T-helper 22 cell (primary cell): ENCODE measurements around the gene ACAP3.
A peak's percentile ranks its signal among the peaks of the same experiment; 100 is the strongest.
"Not testable (repeated sequence)": the region's sequence is repeated elsewhere in the genome, so short reads cannot be mapped to it uniquely, and the experiment has no call there.

Source experiments
- DNase-seq: peaks from one replicate; pipeline ENCODE4 v3.0.0-alpha.2; 2020; ENCODE audit warnings: low read depth

ACAP3 gene

GRCh38 chr1:1262758-1263157 lies 45.0 kb downstream of the ACAP3 start:
- DNase-seq = no peak

DNA sequence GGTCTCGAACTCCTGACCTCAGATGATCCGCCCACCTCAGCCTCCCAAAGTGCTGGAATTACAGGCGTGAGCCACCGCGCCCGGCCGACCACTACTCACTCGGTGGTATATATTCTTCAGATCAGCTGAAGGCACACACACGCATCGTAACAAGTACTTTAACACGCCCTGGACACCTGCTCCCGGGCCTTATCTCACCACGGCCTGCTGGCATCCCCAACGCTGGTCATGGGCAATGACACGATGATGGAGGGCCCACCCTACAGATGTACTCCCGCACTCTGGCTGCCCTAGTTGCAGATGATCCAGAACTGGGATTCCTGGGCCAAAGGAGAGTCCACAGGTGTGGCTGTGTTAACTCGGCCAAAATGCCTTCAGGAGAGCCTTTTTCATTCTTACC lies 45.7 kb downstream of the ACAP3 start:
- DNase-seq = no peak

- DNase-seq = no peak
These were observed 46.7 kb downstream of the ACAP3 start for GRCh38 chr1:1260843-1261560.

- DNase-seq = no peak
These were observed 47.7 kb downstream of the ACAP3 start for GRCh38 chr1:1259951-1260600.

- no peak for DNase-seq
These were observed 48.2 kb downstream of the ACAP3 start for GRCh38 chr1:1259540-1259939.

- no peak for DNase-seq
These were observed 48.6 kb downstream of the ACAP3 start for GRCh38 chr1:1259119-1259488.

DNA sequence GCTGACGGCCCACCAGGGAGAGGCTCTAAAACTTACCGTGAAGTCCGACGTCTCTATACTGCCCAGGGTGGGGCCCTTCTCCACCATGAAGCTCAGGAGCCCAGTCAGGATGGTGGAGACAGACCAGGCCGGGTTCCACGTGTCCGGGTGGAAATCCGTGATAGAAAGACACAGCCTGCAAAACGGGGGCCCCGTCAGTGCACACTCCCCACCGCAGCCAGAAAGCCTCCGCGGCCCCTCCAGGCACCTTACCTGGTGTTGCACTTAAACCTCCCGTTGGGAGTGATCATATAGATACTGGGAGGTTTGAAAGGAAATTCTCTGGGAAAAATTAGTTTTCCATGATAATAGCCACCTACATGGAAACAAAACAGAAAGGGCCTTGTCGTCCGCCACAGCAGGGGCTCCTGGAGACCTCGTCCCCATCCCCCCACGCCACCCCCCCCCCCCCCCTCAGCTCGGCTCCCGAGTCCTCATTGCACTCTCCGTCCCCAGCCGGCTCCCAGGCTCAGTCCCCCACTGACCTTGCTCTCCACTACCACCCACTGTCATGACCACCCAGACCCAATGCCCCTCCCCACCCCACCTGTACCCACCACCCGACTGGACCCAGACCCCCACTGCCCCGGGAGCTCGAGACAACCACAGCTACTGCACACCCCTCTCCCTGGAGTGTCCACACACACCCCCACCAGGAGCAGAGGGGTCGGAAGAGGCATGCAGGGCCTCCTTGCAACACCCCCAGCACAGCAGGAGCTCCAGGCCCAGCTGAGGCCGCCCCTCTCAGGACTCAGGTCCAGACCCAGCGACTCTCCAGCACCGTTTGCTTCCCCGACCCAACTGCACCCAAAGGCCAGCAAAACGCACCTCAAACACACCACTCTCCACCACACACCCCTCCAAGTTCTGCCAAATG lies 50.5 kb downstream of the ACAP3 start:
- no peak for DNase-seq

- DNase-seq = no peak
These were observed 52.1 kb downstream of the ACAP3 start for GRCh38 chr1:1255611-1256010.

- DNase-seq = no peak
These were observed 52.7 kb downstream of the ACAP3 start for GRCh38 chr1:1255078-1255477.

DNA sequence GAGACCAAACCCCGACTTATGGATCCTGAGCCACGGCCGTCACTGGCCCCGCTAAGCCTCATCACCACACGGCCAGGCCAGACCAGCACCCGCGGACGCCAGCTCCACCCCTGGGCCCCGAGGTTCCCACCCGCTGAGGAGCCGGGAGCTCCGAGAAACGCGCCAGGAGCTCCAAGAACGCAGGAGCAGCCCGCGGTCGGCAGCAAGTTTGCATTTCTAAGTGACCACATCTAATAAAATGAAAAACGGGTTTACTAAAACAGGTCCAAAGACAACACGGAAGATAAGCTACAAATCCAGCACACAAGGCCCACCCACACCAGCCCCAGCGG lies 53.1 kb downstream of the ACAP3 start:
- no peak for DNase-seq

DNA sequence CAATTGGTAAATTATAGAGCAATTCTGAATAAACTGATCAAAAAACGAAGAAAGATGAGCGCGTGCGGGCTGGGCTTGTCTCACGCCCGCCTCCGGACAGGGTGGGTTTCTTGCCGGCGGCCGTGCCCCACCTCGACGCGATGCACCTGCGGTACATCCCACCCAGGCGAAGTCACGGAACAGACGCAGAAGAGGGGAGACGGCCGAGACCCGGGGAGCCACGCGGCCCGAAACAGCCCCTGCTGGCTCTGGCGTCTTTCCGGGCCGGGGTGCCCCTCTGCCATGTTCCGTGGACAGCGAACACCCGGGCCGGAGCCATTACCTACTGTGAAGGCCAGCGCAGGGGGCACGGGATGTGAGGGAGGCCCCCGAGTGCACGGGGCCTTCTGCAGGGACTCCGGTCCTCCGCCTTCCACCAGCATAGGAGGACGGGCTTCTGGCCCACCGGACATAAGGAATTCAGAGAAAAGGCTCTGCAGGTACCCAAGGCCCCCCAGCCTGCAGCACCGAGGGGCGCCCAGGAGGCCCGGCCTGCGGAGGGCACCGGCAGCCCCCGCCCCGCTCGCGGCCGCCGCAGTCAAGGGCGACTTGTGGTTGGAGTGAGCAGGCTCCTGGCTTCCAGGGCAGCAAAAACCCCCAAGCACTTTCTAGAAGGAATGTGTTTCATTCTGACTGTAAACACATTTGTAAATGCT lies 53.6 kb downstream of the ACAP3 start:
- no peak for DNase-seq

GRCh38 chr1:1253314-1253713 lies 54.4 kb downstream of the ACAP3 start:
- DNase-seq = no peak

GRCh38 chr1:1250786-1251284 lies 56.9 kb downstream of the ACAP3 start:
- peak; percentile 66 for DNase-seq

DNA sequence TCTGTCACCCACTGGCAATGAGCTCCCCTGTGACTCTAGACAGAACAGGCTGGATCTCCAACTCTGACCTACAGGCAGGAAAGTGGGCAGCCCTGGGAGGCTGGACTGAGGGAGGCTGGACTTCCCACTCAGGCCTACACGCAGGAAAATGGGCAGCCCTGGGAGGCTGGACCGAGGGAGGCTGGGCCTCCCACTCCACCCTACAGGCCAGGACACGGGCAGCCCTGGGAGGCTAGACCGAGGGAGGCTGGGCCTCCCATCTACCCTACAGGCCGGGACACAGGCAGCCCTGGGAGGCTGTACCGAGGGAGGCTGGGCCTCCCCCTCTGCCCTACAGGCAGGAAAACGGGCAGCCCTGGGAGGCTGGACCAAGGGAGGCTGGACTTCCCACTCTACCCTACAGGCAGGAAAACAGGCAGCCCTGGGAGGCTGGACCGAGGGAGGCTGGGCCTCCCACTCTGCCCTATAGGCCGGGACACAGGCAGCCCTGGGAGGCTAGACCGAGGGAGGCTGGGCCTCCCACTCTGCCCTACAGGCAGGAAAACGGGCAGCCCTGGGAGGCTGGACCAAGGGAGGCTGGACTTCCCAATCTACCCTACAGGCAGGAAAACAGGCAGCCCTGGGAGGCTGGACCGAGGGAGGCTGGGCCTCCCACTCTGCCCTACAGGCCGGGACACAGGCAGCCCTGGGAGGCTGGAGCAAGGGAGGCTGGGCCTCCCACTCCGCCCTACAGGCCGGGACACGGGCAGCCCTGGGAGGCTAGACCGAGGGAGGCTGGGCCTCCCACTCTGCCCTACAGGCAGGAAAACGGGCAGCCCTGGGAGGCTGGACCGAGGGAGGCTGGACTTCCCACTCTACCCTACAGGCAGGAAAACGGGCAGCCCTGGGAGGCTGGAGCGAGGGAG lies 59.5 kb downstream of the ACAP3 start:
- not testable (repeated sequence) for DNase-seq

GRCh38 chr1:1247341-1247913 lies 60.3 kb downstream of the ACAP3 start:
- no peak for DNase-seq

DNA sequence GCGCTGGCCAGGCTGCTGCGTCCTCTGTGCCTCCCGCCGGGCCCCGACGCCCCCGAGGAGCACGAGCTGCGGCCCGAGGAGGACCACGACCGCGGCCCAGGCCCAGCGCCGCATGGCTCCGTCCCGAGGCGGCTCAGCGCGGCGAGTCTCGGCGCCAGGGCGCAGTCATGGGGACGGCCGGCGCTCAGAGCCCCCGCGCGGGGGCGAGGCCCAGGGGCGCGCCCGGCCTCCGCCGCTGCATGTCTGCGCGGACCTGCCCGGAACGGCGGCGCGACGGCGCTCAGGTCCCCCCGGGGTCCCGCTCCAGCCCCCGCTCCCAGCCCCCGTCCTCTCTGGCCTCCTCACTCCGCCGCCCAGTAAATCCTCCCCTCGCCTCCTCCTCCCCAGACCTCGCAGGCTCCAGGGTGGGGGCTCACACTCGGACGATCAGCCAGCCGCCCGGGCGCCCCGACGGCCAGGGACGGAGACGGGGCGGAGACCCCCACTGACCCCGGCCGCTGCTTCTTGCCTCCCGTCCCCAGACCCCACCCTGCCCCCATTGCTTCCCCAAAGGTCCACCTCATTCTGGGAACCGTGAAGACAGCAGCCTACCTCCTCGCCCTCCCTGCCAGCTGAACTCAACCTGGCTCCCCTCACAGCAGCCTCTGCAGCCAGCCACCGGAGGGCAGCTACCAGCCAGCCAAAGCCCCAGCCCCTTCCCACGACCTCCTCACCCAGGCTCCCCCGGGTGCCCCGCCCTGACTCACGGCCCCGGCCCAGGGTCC lies 61.0 kb downstream of the ACAP3 start, which contains the start of gene C1QTNF12:
Gene C1QTNF12, minus strand, starts transcription at position 146 of the 764 bp plus-strand sequence. Its CDS starts 32 bp downstream, at position 114.
- no peak for DNase-seq

DNA sequence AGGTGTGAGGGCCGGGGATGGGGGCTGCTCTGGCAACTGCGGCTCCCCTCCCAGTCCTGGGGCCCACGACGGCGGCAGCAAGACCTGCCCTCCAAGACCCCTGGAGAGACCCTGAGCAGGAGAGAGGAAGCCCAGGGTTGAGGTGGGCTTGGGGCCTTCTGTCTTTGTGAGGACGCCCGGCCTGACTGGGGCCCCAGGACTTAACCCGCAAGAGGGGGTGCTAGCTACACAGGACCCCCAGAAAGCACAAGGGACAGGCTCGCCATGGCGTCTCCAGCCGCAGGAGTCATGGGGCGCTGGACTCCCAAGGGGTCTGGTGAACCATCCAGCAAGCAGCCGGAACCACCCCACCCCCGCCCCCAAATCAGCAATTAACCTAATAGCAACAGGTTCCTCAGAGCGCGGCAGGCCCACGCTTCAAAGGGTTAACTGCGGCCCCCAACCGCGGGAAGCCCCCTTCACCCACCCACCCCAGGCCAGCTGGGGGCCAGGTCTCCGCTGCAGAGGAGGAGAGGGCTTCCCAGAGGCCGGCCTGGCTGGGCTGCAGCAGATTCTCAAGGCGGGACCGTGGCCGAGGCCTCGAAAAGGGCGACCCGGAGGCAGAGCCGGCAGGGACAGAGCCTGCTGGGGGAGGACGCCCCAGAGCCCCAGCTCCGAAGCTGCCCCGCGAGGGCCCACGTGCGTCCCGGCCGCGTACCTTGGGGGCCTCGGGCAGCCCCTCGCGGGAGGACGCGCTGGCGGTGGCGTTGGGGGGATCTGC lies 61.7 kb downstream of the ACAP3 start:
- DNase-seq = no peak

DNA sequence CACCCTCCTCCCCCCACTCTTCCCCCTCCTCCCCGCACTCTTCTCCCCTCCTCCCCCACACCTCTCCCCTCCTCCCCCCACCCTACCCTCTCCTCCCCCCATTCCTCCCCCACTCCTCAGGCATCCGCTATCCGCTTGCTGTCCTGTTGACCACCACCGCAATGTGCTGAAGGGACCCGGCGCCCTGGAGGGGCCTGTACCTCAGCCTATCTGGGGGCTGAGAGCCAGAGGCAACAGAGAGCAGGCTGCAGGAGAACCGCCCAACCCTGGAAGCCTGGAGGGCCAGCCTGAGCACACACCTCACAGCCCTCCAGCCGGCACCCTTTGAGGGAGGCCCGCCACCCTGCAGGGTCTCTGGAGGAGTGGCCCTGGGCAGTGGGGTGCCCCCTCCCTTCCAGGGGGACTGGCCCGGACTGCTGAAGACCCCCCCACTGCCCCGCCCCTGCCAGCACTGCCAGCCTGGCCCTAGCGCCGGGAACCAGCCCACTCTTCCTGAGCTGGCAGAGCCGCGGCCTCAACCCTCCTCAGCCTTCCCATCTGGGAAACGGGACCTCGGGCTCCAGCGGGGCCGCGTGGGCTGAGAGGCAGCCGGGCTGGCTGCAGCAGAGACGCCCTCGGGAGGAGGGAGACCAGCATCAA lies 62.4 kb downstream of the ACAP3 start:
- no peak for DNase-seq
